Liver (tissue), 9 donors: ENCODE data around the gene CR1. TPM values are rescaled to one million over a fixed set of nuclear protein-coding genes. Genes with fewer than 3 reads are reported as not detected.

Experiments used
- DNase-seq: peaks from one replicate; pipeline ENCODE4 v3.0.0-alpha.2; 2017; ENCODE audit warnings: low spot score
- H3K27ac ChIP-seq, 2 donors: one replicate each; pipeline ENCODE4 v1.7.0; 2013; ENCODE audit warnings: inconsistent platforms in 2 of 2, low read length in 2 of 2, control low read depth in 1 of 2, low read depth in 1 of 2, mild to moderate bottlenecking in 1 of 2
- H3K27me3 ChIP-seq, 4 donors: one replicate each; pipeline versions ENCODE4 v1.6.1 to v1.7.0; 2013; ENCODE audit warnings: low read length in 3 of 4, inconsistent platforms in 1 of 4, mild to moderate bottlenecking in 1 of 4, moderate library complexity in 1 of 4; ENCODE audit not compliant: control insufficient read depth in 4 of 4, insufficient read depth in 4 of 4
- H3K36me3 ChIP-seq, 4 donors: one replicate each; pipeline versions ENCODE4 v1.6.1 to v1.7.0; 2013; ENCODE audit warnings: low read length in 3 of 4, mild to moderate bottlenecking in 3 of 4, low read depth in 1 of 4, moderate library complexity in 1 of 4; ENCODE audit not compliant: control insufficient read depth in 4 of 4, insufficient read depth in 3 of 4
- H3K4me1 ChIP-seq, 4 donors: one replicate each; pipeline versions ENCODE4 v1.6.1 to v1.7.0; 2013; ENCODE audit warnings: low read length in 3 of 4, mild to moderate bottlenecking in 3 of 4, moderate library complexity in 1 of 4; ENCODE audit not compliant: control insufficient read depth in 4 of 4, insufficient read depth in 4 of 4
- H3K4me3 ChIP-seq, 3 donors: one replicate each; pipeline versions ENCODE4 v1.6.1 to v1.7.0; 2013; ENCODE audit warnings: low read length in 3 of 3, control low read depth in 1 of 3, low read depth in 1 of 3, mild to moderate bottlenecking in 1 of 3
- H3K9ac ChIP-seq, 2 donors: one replicate each; pipeline ENCODE4 v1.7.0; 2013; ENCODE audit warnings: low read length in 2 of 2, mild to moderate bottlenecking in 2 of 2, moderate library complexity in 2 of 2, control low read depth in 1 of 2, low read depth in 1 of 2
- H3K9me3 ChIP-seq, 4 donors: one replicate each; pipeline versions ENCODE4 v1.6.1 to v1.7.0; 2013; ENCODE audit warnings: low read length in 3 of 4; ENCODE audit not compliant: control insufficient read depth in 4 of 4
- EGR1 ChIP-seq, 2 donors: IDR thresholded peaks; 2 replicates each; pipeline ENCODE4 v1.6.1; 2016 to 2018; ENCODE audit warnings: antibody characterized with exemption in 2 of 2, low read depth in 2 of 2
- FOXA1 ChIP-seq: IDR thresholded peaks from 2 replicates; pipeline ENCODE4 v1.6.1; 2016; ENCODE audit warnings: antibody characterized with exemption
- FOXA2 ChIP-seq: IDR thresholded peaks from 2 replicates; pipeline ENCODE4 v1.6.1; 2016; ENCODE audit warnings: antibody characterized with exemption
- GABPA ChIP-seq, 2 donors: IDR thresholded peaks in 1 of 2; conservative IDR thresholded peaks in 1 of 2; 2 replicates each; pipeline ENCODE4 v1.6.1; 2016; ENCODE audit warnings: antibody characterized with exemption in 2 of 2, mild to moderate bottlenecking in 1 of 2, moderate library complexity in 1 of 2
- HNF4A ChIP-seq, 2 donors: conservative IDR thresholded peaks; 2 replicates each; pipeline ENCODE4 v1.6.1; 2016; ENCODE audit warnings: antibody characterized with exemption in 2 of 2, mild to moderate bottlenecking in 2 of 2
- HNF4G ChIP-seq: IDR thresholded peaks from 2 replicates; pipeline ENCODE4 v1.6.1; 2016; ENCODE audit warnings: antibody characterized with exemption
- JUND ChIP-seq, 2 donors: IDR thresholded peaks; 2 replicates each; pipeline ENCODE4 v1.6.1; 2016; ENCODE audit warnings: antibody characterized with exemption in 2 of 2
- NR2F2 ChIP-seq: IDR thresholded peaks from 2 replicates; pipeline ENCODE4 v1.6.1; 2016; ENCODE audit warnings: antibody characterized with exemption
- RAD21 ChIP-seq, 2 donors: IDR thresholded peaks; 2 replicates each; pipeline ENCODE4 v1.6.1; 2016; ENCODE audit warnings: antibody characterized with exemption in 2 of 2, mild to moderate bottlenecking in 2 of 2
- RXRA ChIP-seq, 2 donors: IDR thresholded peaks; 2 replicates each; pipeline ENCODE4 v1.6.1; 2017 to 2018; ENCODE audit warnings: antibody characterized with exemption in 2 of 2, mild to moderate bottlenecking in 1 of 2
- SP1 ChIP-seq: IDR thresholded peaks from 2 replicates; pipeline ENCODE4 v1.6.1; 2018; ENCODE audit warnings: antibody characterized with exemption, mild to moderate bottlenecking
- TAF1 ChIP-seq: conservative IDR thresholded peaks from 2 replicates; pipeline ENCODE4 v1.6.1; 2016; ENCODE audit warnings: antibody characterized with exemption, mild to moderate bottlenecking
- YY1 ChIP-seq: IDR thresholded peaks from 2 replicates; pipeline ENCODE4 v1.6.1; 2016; ENCODE audit warnings: antibody characterized with exemption, mild to moderate bottlenecking
- WGBS: extraction: QIAGEN DNeasy Blood & Tissue Kit; methylation state at CpG from one replicate; pipeline ENCODE4 v1.1.7; 2013; 5-methylcytosine and 5-hydroxymethylcytosine counted together
- polyA plus RNA-seq, 2 donors: library from polyadenylated mRNA; stranded (reverse) in 1 of 2; unstranded in 1 of 2; fragments of 200-250 nt in 1 of 2; fragments of >200 nt in 1 of 2; fragmentation: Nextera tagmentation in 1 of 2; extraction: Ambion mirVana in 1 of 2; gene quantifications; one replicate each; pipeline versions ENCODE4 v1.2.1 to v1.2.3, GENCODE V29; 2013 to 2015
- total RNA-seq, 2 donors: library from RNA; depleted of rRNA; stranded (reverse); fragments of >200 nt; gene quantifications; one replicate each; pipeline ENCODE4 v1.2.3, GENCODE V29; 2014
- TF ChIP-seq, protein P1 (sequence below): fragments of 150-350 bp; IDR thresholded peaks from 2 replicates; pipeline ENCODE4 v1.5.1; 2017; ENCODE audit warnings: improper control_type of control experiment, low read depth, low read length; ENCODE audit not compliant: missing input control
- TF ChIP-seq, protein P2 (sequence below): IDR thresholded peaks from 2 replicates; pipeline ENCODE4 v1.6.1; 2016; ENCODE audit warnings: antibody characterized with exemption
- TF ChIP-seq, protein P3 (sequence below): IDR thresholded peaks from 2 replicates; pipeline ENCODE4 v1.6.1; 2016; ENCODE audit warnings: antibody characterized with exemption, mild to moderate bottlenecking
- TF ChIP-seq, protein P4 (sequence below): IDR thresholded peaks from 2 replicates; pipeline ENCODE4 v1.6.1; 2016; ENCODE audit warnings: antibody characterized with exemption
- TF ChIP-seq, protein P5 (sequence below): IDR thresholded peaks from 2 replicates; pipeline ENCODE4 v1.6.1; 2016; ENCODE audit warnings: antibody characterized with exemption
- donor health status: healthy.
- donor health status: healthy.
- donor health status: healthy.
- donor health status: healthy.
- donor health status: healthy.

The CR1 gene
- total and polyA plus RNA-seq, 4 donors: 0.78 to 16.7 (median 7.4) TPM

DNA sequence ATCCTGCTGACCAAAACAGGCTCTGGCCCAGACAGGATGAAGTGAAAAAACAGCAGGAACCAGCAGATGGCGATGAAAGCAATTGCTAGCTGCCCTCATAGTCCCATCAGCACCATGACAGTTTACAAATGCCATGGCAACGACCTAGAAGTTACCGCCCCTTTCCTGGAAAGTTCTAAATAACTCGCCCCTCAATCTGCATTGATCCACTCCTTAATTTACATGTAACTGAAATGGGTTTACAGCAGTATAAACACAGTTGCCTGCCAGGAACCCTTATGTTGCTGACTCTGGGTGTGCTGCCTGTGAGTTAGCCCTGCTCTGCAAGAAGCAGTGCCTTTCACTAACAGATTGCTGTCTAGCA is 83.5 kb downstream of the CR1 start:
- 8% methylated on average over 4 of the region's 4 CpGs for WGBS
- Histone ChIP-seq H3K36me3 (peaks cover 0 to 6% (median 0%) of the 10 kb centered on the region in 4 donors), H3K9me3 (peaks cover 0 to 5% (median under 1%) of the 10 kb centered on the region in 4 donors), H3K4me3 (no peak overlapping the region), H3K4me1 (no peaks in the 10 kb centered on the region), H3K9ac (no peak overlapping the region), H3K27ac (no peak overlapping the region), H3K27me3 (no peaks in the 10 kb centered on the region)
- DNase-seq: peak; percentile 65
- TF ChIP-seq RAD21 (IDR thresholded peaks at IDR 0.05) (peak; percentile 67 to 79), HNF4G (no peak)
- TF ChIP-seq, protein P1, sequence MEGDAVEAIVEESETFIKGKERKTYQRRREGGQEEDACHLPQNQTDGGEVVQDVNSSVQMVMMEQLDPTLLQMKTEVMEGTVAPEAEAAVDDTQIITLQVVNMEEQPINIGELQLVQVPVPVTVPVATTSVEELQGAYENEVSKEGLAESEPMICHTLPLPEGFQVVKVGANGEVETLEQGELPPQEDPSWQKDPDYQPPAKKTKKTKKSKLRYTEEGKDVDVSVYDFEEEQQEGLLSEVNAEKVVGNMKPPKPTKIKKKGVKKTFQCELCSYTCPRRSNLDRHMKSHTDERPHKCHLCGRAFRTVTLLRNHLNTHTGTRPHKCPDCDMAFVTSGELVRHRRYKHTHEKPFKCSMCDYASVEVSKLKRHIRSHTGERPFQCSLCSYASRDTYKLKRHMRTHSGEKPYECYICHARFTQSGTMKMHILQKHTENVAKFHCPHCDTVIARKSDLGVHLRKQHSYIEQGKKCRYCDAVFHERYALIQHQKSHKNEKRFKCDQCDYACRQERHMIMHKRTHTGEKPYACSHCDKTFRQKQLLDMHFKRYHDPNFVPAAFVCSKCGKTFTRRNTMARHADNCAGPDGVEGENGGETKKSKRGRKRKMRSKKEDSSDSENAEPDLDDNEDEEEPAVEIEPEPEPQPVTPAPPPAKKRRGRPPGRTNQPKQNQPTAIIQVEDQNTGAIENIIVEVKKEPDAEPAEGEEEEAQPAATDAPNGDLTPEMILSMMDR: peak; percentile 49
- TF ChIP-seq, protein P2, sequence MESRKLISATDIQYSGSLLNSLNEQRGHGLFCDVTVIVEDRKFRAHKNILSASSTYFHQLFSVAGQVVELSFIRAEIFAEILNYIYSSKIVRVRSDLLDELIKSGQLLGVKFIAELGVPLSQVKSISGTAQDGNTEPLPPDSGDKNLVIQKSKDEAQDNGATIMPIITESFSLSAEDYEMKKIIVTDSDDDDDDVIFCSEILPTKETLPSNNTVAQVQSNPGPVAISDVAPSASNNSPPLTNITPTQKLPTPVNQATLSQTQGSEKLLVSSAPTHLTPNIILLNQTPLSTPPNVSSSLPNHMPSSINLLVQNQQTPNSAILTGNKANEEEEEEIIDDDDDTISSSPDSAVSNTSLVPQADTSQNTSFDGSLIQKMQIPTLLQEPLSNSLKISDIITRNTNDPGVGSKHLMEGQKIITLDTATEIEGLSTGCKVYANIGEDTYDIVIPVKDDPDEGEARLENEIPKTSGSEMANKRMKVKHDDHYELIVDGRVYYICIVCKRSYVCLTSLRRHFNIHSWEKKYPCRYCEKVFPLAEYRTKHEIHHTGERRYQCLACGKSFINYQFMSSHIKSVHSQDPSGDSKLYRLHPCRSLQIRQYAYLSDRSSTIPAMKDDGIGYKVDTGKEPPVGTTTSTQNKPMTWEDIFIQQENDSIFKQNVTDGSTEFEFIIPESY: no peak

DNA sequence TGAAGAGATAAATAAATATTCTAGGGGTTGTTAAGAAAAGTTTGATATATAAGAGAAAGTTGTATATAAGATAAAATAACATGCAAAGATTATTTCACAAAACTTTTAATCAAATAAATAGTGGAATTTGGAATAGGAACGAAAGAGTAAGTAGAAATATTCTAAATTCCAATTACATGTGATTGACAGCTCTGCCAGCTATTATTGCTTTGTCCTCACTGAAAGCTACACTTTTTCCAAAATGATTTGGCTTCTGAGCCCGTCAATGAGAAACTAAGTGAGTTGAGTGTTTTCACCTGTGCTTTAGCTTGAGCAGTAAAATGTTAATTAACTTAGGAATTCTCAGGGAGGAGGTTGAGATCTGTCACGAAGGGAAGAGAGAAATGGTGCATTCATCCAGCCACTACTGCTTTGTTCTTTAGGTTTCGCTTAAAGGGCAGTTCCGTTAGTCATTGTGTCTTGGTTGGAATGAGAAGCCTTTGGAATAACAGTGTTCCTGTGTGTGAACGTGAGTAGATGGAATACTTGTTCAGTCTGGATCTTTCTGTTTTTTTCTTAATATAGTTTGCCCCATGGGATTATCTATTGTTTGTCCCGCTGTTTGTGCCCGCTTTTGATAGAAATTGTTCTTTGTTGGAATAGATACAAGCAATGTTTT is 85.7 kb downstream of the CR1 start:
- Histone ChIP-seq H3K4me1 (no peaks in the 10 kb centered on the region), H3K27me3 (no peaks in the 10 kb centered on the region), H3K9ac (no peak overlapping the region), H3K36me3 (peaks cover 0 to 6% (median 0%) of the 10 kb centered on the region in 4 donors), H3K27ac (no peak overlapping the region), H3K4me3 (no peak overlapping the region), H3K9me3 (peaks cover 0 to 5% (median 2%) of the 10 kb centered on the region in 4 donors)
- TF ChIP-seq, protein P1: no peak
- no peak for TF ChIP-seq SP1
- no peak for TF ChIP-seq EGR1 (IDR thresholded peaks at IDR 0.05; ENCODE audit: low read depth in 2 of 2)
- no peak for TF ChIP-seq NR2F2
- TF ChIP-seq GABPA (IDR thresholded peaks at IDR 0.05 in 1 of 2, conservative IDR thresholded peaks at IDR 0.05 in 1 of 2): no peak
- TF ChIP-seq HNF4A (conservative IDR thresholded peaks at IDR 0.05): no peak
- TF ChIP-seq FOXA1: no peak
- TF ChIP-seq, protein P3, sequence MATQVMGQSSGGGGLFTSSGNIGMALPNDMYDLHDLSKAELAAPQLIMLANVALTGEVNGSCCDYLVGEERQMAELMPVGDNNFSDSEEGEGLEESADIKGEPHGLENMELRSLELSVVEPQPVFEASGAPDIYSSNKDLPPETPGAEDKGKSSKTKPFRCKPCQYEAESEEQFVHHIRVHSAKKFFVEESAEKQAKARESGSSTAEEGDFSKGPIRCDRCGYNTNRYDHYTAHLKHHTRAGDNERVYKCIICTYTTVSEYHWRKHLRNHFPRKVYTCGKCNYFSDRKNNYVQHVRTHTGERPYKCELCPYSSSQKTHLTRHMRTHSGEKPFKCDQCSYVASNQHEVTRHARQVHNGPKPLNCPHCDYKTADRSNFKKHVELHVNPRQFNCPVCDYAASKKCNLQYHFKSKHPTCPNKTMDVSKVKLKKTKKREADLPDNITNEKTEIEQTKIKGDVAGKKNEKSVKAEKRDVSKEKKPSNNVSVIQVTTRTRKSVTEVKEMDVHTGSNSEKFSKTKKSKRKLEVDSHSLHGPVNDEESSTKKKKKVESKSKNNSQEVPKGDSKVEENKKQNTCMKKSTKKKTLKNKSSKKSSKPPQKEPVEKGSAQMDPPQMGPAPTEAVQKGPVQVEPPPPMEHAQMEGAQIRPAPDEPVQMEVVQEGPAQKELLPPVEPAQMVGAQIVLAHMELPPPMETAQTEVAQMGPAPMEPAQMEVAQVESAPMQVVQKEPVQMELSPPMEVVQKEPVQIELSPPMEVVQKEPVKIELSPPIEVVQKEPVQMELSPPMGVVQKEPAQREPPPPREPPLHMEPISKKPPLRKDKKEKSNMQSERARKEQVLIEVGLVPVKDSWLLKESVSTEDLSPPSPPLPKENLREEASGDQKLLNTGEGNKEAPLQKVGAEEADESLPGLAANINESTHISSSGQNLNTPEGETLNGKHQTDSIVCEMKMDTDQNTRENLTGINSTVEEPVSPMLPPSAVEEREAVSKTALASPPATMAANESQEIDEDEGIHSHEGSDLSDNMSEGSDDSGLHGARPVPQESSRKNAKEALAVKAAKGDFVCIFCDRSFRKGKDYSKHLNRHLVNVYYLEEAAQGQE: no peak
- no peak for TF ChIP-seq FOXA2
- no peak for TF ChIP-seq RXRA (IDR thresholded peaks at IDR 0.05)
- TF ChIP-seq, protein P4, sequence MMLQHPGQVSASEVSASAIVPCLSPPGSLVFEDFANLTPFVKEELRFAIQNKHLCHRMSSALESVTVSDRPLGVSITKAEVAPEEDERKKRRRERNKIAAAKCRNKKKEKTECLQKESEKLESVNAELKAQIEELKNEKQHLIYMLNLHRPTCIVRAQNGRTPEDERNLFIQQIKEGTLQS: no peak
- TF ChIP-seq RAD21 (IDR thresholded peaks at IDR 0.05): no peak
- TF ChIP-seq JUND (IDR thresholded peaks at IDR 0.05): no peak
- TF ChIP-seq, protein P2: no peak
- no peak for TF ChIP-seq HNF4G
- TF ChIP-seq YY1: no peak
- TF ChIP-seq TAF1: no peak
- TF ChIP-seq, protein P5, sequence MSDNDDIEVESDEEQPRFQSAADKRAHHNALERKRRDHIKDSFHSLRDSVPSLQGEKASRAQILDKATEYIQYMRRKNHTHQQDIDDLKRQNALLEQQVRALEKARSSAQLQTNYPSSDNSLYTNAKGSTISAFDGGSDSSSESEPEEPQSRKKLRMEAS: no peak
- no peak for DNase-seq
- 81% methylated on average over 8 of the region's 8 CpGs for WGBS
